Measurements from ENCODE around the gene SORT1. TPM values are rescaled to one million over a fixed set of nuclear protein-coding genes. Genes with fewer than 3 reads are reported as not detected.

Gene SORT1
- polyA plus RNA-seq, 3 donors = 21.3 to 41.1 (median 35.3) TPM

GRCh38 chr1:109341944-109342930 is 55.5 kb downstream of the SORT1 start:
- Histone ChIP-seq H4K20me1 (ENCODE audit: insufficient read depth, low read length) (no peaks in the 10 kb centered on the region), H3K9me3 (replicated peaks in 1 of 2; ENCODE audit: control insufficient read depth in 1 of 2, insufficient read depth in 1 of 2, low read length in 2 of 2) (no peaks in the 10 kb centered on the region), H2AFZ (ENCODE audit: insufficient read depth, low read depth, low read length, poor library complexity, severe bottlenecking) (no peak overlapping the region), H3K27me3 (ENCODE audit: control insufficient read depth in 2 of 2, insufficient read depth in 2 of 2, low read length in 2 of 2) (no peaks in the 10 kb centered on the region), H3K36me3 (replicated peaks in 1 of 2; ENCODE audit: control insufficient read depth in 1 of 2, insufficient read depth in 2 of 2, low read length in 2 of 2) (peaks cover 86 to 100% of the 10 kb centered on the region in 2 donors), H3K4me1 (ENCODE audit: control insufficient read depth in 1 of 2, insufficient read depth in 2 of 2, low read length in 2 of 2) (no peaks in the 10 kb centered on the region), H3K4me2 (replicated peaks; ENCODE audit: extremely low read depth, low read length, poor library complexity, severe bottlenecking) (no peak overlapping the region), H3K9ac (ENCODE audit: insufficient read depth, low read length, poor library complexity, severe bottlenecking) (no peak overlapping the region), H3K27ac (ENCODE audit: low read depth in 1 of 2, low read length in 2 of 2) (no peak overlapping the region), H3K4me3 (replicated peaks in 1 of 3; ENCODE audit: low read depth in 2 of 3, low read length in 3 of 3) (no peak overlapping the region), H3K79me2 (ENCODE audit: insufficient read depth, low read length) (no peaks in the 10 kb centered on the region)
- DNase-seq = no peak
- H3K9me3 Mint-ChIP-seq = no peaks in the 10 kb centered on the region
- H3K4me1 Mint-ChIP-seq = no peaks in the 10 kb centered on the region
- peaks cover 87 to 96% of the 10 kb centered on the region in 2 donors for H3K36me3 Mint-ChIP-seq
- intact Hi-C loops (cut with micrococcal nuclease) = no loop called here
- no peak for TF ChIP-seq CTCF (IDR thresholded peaks at IDR 0.05)
- H3K27me3 Mint-ChIP-seq (ENCODE audit: low read depth in 3 of 3) = no peaks in the 10 kb centered on the region
- H3K4me3 Mint-ChIP-seq = no peak overlapping the region
- peak overlapping the region in 2 of 7 donors; percentile 22 to 43 for H3K27ac Mint-ChIP-seq
- WGBS (ENCODE audit: insufficient coverage) = 100% methylated on average over 3 of the region's 9 CpGs

GRCh38 chr1:109338608-109339007 is 59.1 kb downstream of the SORT1 start:
- peaks cover 0 to 2% (median 0%) of the 10 kb centered on the region in 7 donors for H3K9me3 Mint-ChIP-seq
- H3K27ac Mint-ChIP-seq = peak overlapping the region in 4 of 7 donors; percentile 9 to 40 (median 24)
- H3K27me3 Mint-ChIP-seq (ENCODE audit: low read depth in 3 of 3) = peaks cover 0 to 4% (median 0%) of the 10 kb centered on the region in 3 donors
- H4K20me1 ChIP-seq (ENCODE audit: insufficient read depth, low read length) = no peaks in the 10 kb centered on the region
- intact Hi-C loops (cut with micrococcal nuclease) = no loop called here
- no peaks in the 10 kb centered on the region for H3K4me1 Mint-ChIP-seq
- no peak for TF ChIP-seq CTCF (IDR thresholded peaks at IDR 0.05)
- H3K4me3 Mint-ChIP-seq = no peak overlapping the region
- H3K4me2 ChIP-seq (replicated peaks; ENCODE audit: extremely low read depth, low read length, poor library complexity, severe bottlenecking) = no peak overlapping the region
- H3K36me3 Mint-ChIP-seq = peaks cover 83 to 93% of the 10 kb centered on the region in 2 donors
- H3K27me3 ChIP-seq (ENCODE audit: control insufficient read depth in 2 of 2, insufficient read depth in 2 of 2, low read length in 2 of 2) = no peaks in the 10 kb centered on the region
- no peak for DNase-seq
- no peak overlapping the region for H3K9ac ChIP-seq (ENCODE audit: insufficient read depth, low read length, poor library complexity, severe bottlenecking)
- no peak overlapping the region for H3K4me3 ChIP-seq (replicated peaks in 1 of 3; ENCODE audit: low read depth in 2 of 3, low read length in 3 of 3)
- WGBS (ENCODE audit: insufficient coverage) = no CpG with 5 or more reads among the region's 3 CpGs
- H3K9me3 ChIP-seq (replicated peaks in 1 of 2; ENCODE audit: control insufficient read depth in 1 of 2, insufficient read depth in 1 of 2, low read length in 2 of 2) = no peaks in the 10 kb centered on the region
- H3K4me1 ChIP-seq (ENCODE audit: control insufficient read depth in 1 of 2, insufficient read depth in 2 of 2, low read length in 2 of 2) = no peaks in the 10 kb centered on the region
- no peak overlapping the region for H3K27ac ChIP-seq (ENCODE audit: low read depth in 1 of 2, low read length in 2 of 2)
- H3K36me3 ChIP-seq (replicated peaks in 1 of 2; ENCODE audit: control insufficient read depth in 1 of 2, insufficient read depth in 2 of 2, low read length in 2 of 2) = peaks cover 94 to 100% of the 10 kb centered on the region in 2 donors
- H2AFZ ChIP-seq (ENCODE audit: insufficient read depth, low read depth, low read length, poor library complexity, severe bottlenecking) = no peak overlapping the region
- no peaks in the 10 kb centered on the region for H3K79me2 ChIP-seq (ENCODE audit: insufficient read depth, low read length)
